Stimulated activated CD4-positive, alpha-beta T cell treated with anti-CD3 and anti-CD28 coated beads, Interleukin-4, amount 100 ng/mL, for 24 hours (primary cell): ENCODE data around the gene ITGB5.

ENCODE experiments used
- DNase-seq: peaks from one replicate; pipeline ENCODE4 v3.0.0-alpha.2; 2020

ITGB5 gene

GRCh38 chr3:124887177-124887931 is at the start of gene ITGB5:
ITGB5 (minus strand) TSS chr3:124887365; CDS start chr3:124887000, 365 bp downstream.
- peak; percentile 17 for DNase-seq

GRCh38 chr3:124935794-124936542 is 48.8 kb upstream of the ITGB5 start:
- DNase-seq, result no peak

GRCh38 chr3:124935264-124935663 is 48.1 kb upstream of the ITGB5 start:
- DNase-seq, result no peak

GRCh38 chr3:124934577-124934976 is 47.4 kb upstream of the ITGB5 start, which contains the start of gene MUC13:
MUC13 (minus strand) TSS chr3:124934751; CDS start chr3:124934712, 39 bp downstream.
- no peak for DNase-seq

GRCh38 chr3:124928333-124929202 is 41.4 kb upstream of the ITGB5 start:
- peak; percentile 60 for DNase-seq

GRCh38 chr3:124927574-124928045 is 40.4 kb upstream of the ITGB5 start:
- no peak for DNase-seq

GRCh38 chr3:124926426-124927101 is 39.4 kb upstream of the ITGB5 start:
- no peak for DNase-seq

GRCh38 chr3:124924741-124925140 is 37.6 kb upstream of the ITGB5 start:
- no peak for DNase-seq

- DNase-seq, result no peak
These were observed 36.7 kb upstream of the ITGB5 start for GRCh38 chr3:124923833-124924232.

GRCh38 chr3:124920718-124921117 is 33.6 kb upstream of the ITGB5 start:
- DNase-seq, result no peak

- no peak for DNase-seq
These were observed 32.6 kb upstream of the ITGB5 start for GRCh38 chr3:124919756-124920155.

- DNase-seq, result no peak
These were observed 31.4 kb upstream of the ITGB5 start for GRCh38 chr3:124918524-124918923.

- DNase-seq, result no peak
These were observed 29.8 kb upstream of the ITGB5 start for GRCh38 chr3:124916837-124917409.

- no peak for DNase-seq
These were observed 28.1 kb upstream of the ITGB5 start for GRCh38 chr3:124915254-124915653.

GRCh38 chr3:124907957-124908356 is 20.8 kb upstream of the ITGB5 start:
- no peak for DNase-seq

- DNase-seq, result no peak
These were observed 17.8 kb upstream of the ITGB5 start for GRCh38 chr3:124904835-124905492.

- no peak for DNase-seq
These were observed 17.0 kb upstream of the ITGB5 start for GRCh38 chr3:124903896-124904834.

GRCh38 chr3:124896824-124897526 is 9.8 kb upstream of the ITGB5 start:
- DNase-seq, result no peak

GRCh38 chr3:124895756-124896155 is 8.6 kb upstream of the ITGB5 start:
- no peak for DNase-seq

- DNase-seq, result no peak
These were observed 6.4 kb upstream of the ITGB5 start for GRCh38 chr3:124893526-124893925.
